B cell (primary cell): ENCODE results near the gene COQ8A. TPM values are rescaled to one million over a fixed set of nuclear protein-coding genes. Genes with fewer than 3 reads are reported as not detected.

Experiments
- ATAC-seq: fragments of 200-7000 bp; cut with Tn5 transposase; one replicate; pipeline ENCODE4 v1.10.0; 2021; ENCODE audit warnings: low read depth, mild to moderate bottlenecking, moderate number of reproducible peaks, moderate library complexity
- CTCF ChIA-PET: fragments of 350-600 bp; sonication (Branson Sonifier 250); formaldehyde crosslinking; loops from one replicate; lab custom pipeline; 2021; ENCODE audit warnings: antibody characterized with exemption, inconsistent platforms; lab: Charles Lee
- POLR2A ChIA-PET: fragments of 350-600 bp; sonication (Branson Sonifier 250); formaldehyde crosslinking; loops from one replicate; lab custom pipeline; 2021; ENCODE audit warnings: antibody characterized with exemption; lab: Charles Lee
- DNase-seq: peaks from one replicate; pipeline ENCODE4 v3.0.0; 2013
- H2AFZ ChIP-seq: 2 replicates; pipeline ENCODE4 v1.6.1; 2012; ENCODE audit warnings: mild to moderate bottlenecking, low read depth, low read length; ENCODE audit not compliant: insufficient read depth, poor library complexity, severe bottlenecking
- H3K27ac ChIP-seq, 2 donors: 1 replicate in 1 of 2; 2 replicates in 1 of 2; pipeline ENCODE4 v1.5.1; 2012 to 2013; ENCODE audit warnings: low read length in 2 of 2, mild to moderate bottlenecking in 2 of 2, moderate library complexity in 1 of 2
- H3K27me3 ChIP-seq, 4 experiments: fragments of 200-600 bp in 1 of 4; sonication (generic) in 1 of 4; replicated peaks in 1 of 4; 1 replicate in 2 of 4; 2 replicates in 2 of 4; pipeline versions ENCODE4 v1.6.1 to v1.7.0; 2013 to 2016; ENCODE audit warnings: low read length in 3 of 4, mild to moderate bottlenecking in 2 of 4, mixed read lengths in 1 of 4, moderate library complexity in 1 of 4; ENCODE audit not compliant: insufficient read depth in 4 of 4, control insufficient read depth in 3 of 4; ENCODE audit errors: control extremely low read depth in 1 of 4
- H3K36me3 ChIP-seq, 2 experiments: replicated peaks in 1 of 2; 1 replicate in 1 of 2; 2 replicates in 1 of 2; pipeline versions ENCODE4 v1.6.1 to v1.7.1; 2013; ENCODE audit warnings: low read length in 1 of 2; ENCODE audit not compliant: insufficient read depth in 2 of 2, control insufficient read depth in 1 of 2; ENCODE audit errors: control extremely low read depth in 1 of 2, extremely low read depth in 1 of 2
- H3K4me1 ChIP-seq, 2 donors: fragments of 200-600 bp in 1 of 2; sonication (generic) in 1 of 2; 1 replicate in 1 of 2; 2 replicates in 1 of 2; pipeline versions ENCODE4 v1.5.1 to v1.6.1; 2013 to 2017; ENCODE audit warnings: low read length in 2 of 2; ENCODE audit not compliant: control insufficient read depth in 2 of 2, insufficient read depth in 2 of 2
- H3K4me2 ChIP-seq: replicated peaks from 2 replicates; pipeline ENCODE3; 2012; ENCODE audit warnings: mild to moderate bottlenecking, low read depth, low read length; ENCODE audit not compliant: poor library complexity, severe bottlenecking
- H3K4me3 ChIP-seq, 5 experiments: fragments of 200-600 bp in 1 of 5; sonication (generic) in 1 of 5; 1 replicate in 3 of 5; 2 replicates in 2 of 5; pipeline versions ENCODE4 v1.5.1 to v1.7.0; 2011 to 2016; ENCODE audit warnings: low read length in 4 of 5, mild to moderate bottlenecking in 4 of 5, low read depth in 2 of 5, control low read depth in 1 of 5, moderate library complexity in 1 of 5; ENCODE audit not compliant: insufficient read depth in 1 of 5; ENCODE audit errors: control extremely low read depth in 1 of 5, extremely low read depth in 1 of 5
- H3K79me2 ChIP-seq: fragments of 200-600 bp; sonication (generic); one replicate; pipeline ENCODE4 v1.6.0; 2016; ENCODE audit warnings: low read length; ENCODE audit not compliant: control insufficient read depth, insufficient read depth
- H3K9ac ChIP-seq: fragments of 200-600 bp; sonication (generic); 2 replicates; pipeline ENCODE4 v1.6.1; 2017; ENCODE audit warnings: mild to moderate bottlenecking, low read length, moderate library complexity
- H3K9me3 ChIP-seq, 3 donors: one replicate each; pipeline versions ENCODE4 v1.6.1 to v1.7.1; 2013; ENCODE audit warnings: low read length in 2 of 3; ENCODE audit not compliant: control insufficient read depth in 2 of 3, insufficient read depth in 1 of 3; ENCODE audit errors: control extremely low read depth in 1 of 3
- H4K20me1 ChIP-seq: 2 replicates; pipeline ENCODE4 v1.6.0; 2012; ENCODE audit warnings: mild to moderate bottlenecking, low read length; ENCODE audit not compliant: insufficient read depth, control insufficient read depth, poor library complexity, severe bottlenecking
- H3K27ac Mint-ChIP-seq: one replicate; pipeline ENCODE4 v1.8.0; 2021; ENCODE audit warnings: mixed read lengths
- H3K27me3 Mint-ChIP-seq: one replicate; pipeline ENCODE4 v1.8.0; 2021; ENCODE audit warnings: mixed read lengths
- H3K4me1 Mint-ChIP-seq: one replicate; pipeline ENCODE4 v1.8.0; 2021; ENCODE audit warnings: mixed read lengths
- H3K4me3 Mint-ChIP-seq: one replicate; pipeline ENCODE4 v1.8.0; 2021; ENCODE audit warnings: mixed read lengths
- H3K9me3 Mint-ChIP-seq: one replicate; pipeline ENCODE4 v1.8.0; 2022; ENCODE audit warnings: mixed read lengths; ENCODE audit not compliant: insufficient read depth
- CTCF ChIP-seq: fragments of 200-600 bp; IDR thresholded peaks from one replicate; pipeline ENCODE4 v1.8.0; 2022; ENCODE audit warnings: antibody characterized with exemption, mild to moderate bottlenecking
- EZH2 ChIP-seq: IDR thresholded peaks from 2 replicates; pipeline ENCODE4 v1.6.1; 2012; ENCODE audit warnings: borderline replicate concordance, low read depth, mild to moderate bottlenecking, moderate library complexity, low read length; ENCODE audit not compliant: insufficient read depth, poor library complexity, severe bottlenecking
- WGBS: methylation state at CpG from one replicate; pipeline ENCODE4 v1.1.5; 2013; ENCODE audit warnings: missing lambda C conversion rate; ENCODE audit not compliant: insufficient coverage; 5-methylcytosine and 5-hydroxymethylcytosine counted together
- intact Hi-C: fragments of 100-400 bp; cut with micrococcal nuclease; formaldehyde crosslinking; loops from one replicate; pipeline ENCODE4 v1.10.0; 2022
- polyA plus RNA-seq: library from polyadenylated mRNA; depleted of rRNA; stranded (reverse); fragments of >200 nt; gene quantifications from 2 replicates; pipeline ENCODE4 v1.2.3, GENCODE V29; 2012
- total RNA-seq, 2 donors: library from RNA; stranded (reverse); fragments of 120-200 nt in 1 of 2; gene quantifications; 1 replicate in 1 of 2; 2 replicates in 1 of 2; pipeline versions ENCODE4 v1.2.3 to v1.2.4, GENCODE V29; 2013 to 2022

The COQ8A gene
- total and polyA plus RNA-seq, 2 donors (not counting 1 experiment from before 2014, with no cell fraction given): 44.3 to 58.2 TPM

GRCh38 chr1:226953175-226953800, 13.2 kb downstream of the COQ8A start:
- Histone ChIP-seq H3K36me3 (peaks cover 0 to 7% of the 10 kb centered on the region in 2 experiments), H3K27me3 (no peaks in the 10 kb centered on the region), H3K4me1 (no peaks in the 10 kb centered on the region), H3K27ac (no peak overlapping the region), H3K9me3 (peaks cover 0 to 16% (median 0%) of the 10 kb centered on the region in 3 donors), H3K4me3 (no peak overlapping the region), H3K79me2 (peaks cover 93% of the 10 kb centered on the region), H2AFZ (no peak overlapping the region), H3K9ac (no peak overlapping the region), H4K20me1 (peaks cover 90% of the 10 kb centered on the region), H3K4me2 (no peak overlapping the region)
- ATAC-seq (no peak), DNase-seq (no peak)
- H3K4me1 Mint-ChIP-seq: peaks cover 44% of the 10 kb centered on the region
- H3K9me3 Mint-ChIP-seq: no peaks in the 10 kb centered on the region
- CTCF ChIA-PET: interaction anchor here (0.6 kb wide), 1 partner anchor 396 kb away, joined by 4 read pairs; no protein-coding TSS in a partner anchor
- intact Hi-C loops: no loop called here
- no peaks in the 10 kb centered on the region for H3K27me3 Mint-ChIP-seq
- WGBS: 95% methylated on average over 7 of the region's 11 CpGs
- H3K27ac Mint-ChIP-seq: no peak overlapping the region
- no peak overlapping the region for H3K4me3 Mint-ChIP-seq
- POLR2A ChIA-PET: no interaction called here
- TF ChIP-seq CTCF: no peak
- no peak for TF ChIP-seq EZH2

- no peak for DNase-seq
- no peak overlapping the region for H2AFZ ChIP-seq
- Mint-ChIP-seq H3K27me3 (no peaks in the 10 kb centered on the region), H3K4me3 (no peak overlapping the region), H3K9me3 (no peaks in the 10 kb centered on the region), H3K4me1 (peaks cover 49% of the 10 kb centered on the region), H3K27ac (no peak overlapping the region)
- CTCF ChIA-PET: no interaction called here
- peaks cover 90% of the 10 kb centered on the region for H4K20me1 ChIP-seq
- peaks cover 93% of the 10 kb centered on the region for H3K79me2 ChIP-seq
- TF ChIP-seq EZH2 (no peak), CTCF (no peak)
- POLR2A ChIA-PET: no interaction called here
- H3K27me3 ChIP-seq: no peaks in the 10 kb centered on the region
- H3K4me2 ChIP-seq: no peak overlapping the region
- intact Hi-C loops: no loop called here
- peaks cover 0 to 20% (median 0%) of the 10 kb centered on the region in 3 donors for H3K9me3 ChIP-seq
- no peak overlapping the region for H3K4me3 ChIP-seq
- no peak overlapping the region for H3K27ac ChIP-seq
- WGBS: 85% methylated on average over 3 of the region's 6 CpGs
- no peak for ATAC-seq
- H3K9ac ChIP-seq: no peak overlapping the region
- H3K4me1 ChIP-seq: no peaks in the 10 kb centered on the region
- H3K36me3 ChIP-seq: peaks cover 0 to 2% of the 10 kb centered on the region in 2 experiments
These were observed 14.2 kb downstream of the COQ8A start for GRCh38 chr1:226954337-226954736.
